ENCODE measurements around the gene PREX1. TPM values are rescaled to one million over a fixed set of nuclear protein-coding genes. Genes with fewer than 3 reads are reported as not detected.

The PREX1 gene
- polyA plus RNA-seq, 1 donor (not counting 4 experiments of a cell fraction or from before 2014, with no cell fraction given): 0.22 TPM

DNA sequence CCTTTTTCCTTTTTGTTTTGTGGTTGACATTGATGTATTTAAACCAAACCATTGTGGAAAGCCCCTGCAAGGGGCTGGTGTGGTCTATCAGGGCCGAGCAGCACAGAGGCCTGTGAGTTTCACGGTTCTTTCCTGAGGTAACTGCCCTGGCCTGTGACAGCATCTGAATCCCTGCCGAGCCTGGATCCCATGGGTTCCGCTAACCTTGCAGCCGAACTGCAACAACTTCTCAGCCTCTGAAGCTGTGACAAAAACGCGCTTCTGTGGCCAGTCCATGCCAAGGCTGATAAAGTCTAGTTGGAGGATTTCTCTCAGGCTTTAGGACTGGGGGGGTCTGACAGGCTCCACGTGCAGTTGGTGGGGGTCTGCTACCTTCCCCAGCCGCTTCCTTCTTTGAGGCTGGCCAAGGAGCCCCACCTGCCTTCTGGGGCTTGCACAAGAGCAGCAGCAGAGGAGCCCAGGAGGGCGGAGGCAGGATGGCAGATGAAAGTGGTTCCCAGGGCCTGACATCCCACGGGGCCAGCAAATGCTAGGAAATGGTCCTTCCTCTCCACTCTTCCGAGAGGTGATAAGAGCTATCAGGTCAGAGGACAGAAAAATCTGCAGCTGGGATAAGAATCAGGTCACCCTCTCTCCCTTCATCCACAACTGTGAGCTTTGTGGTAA is 150.9 kb downstream of the PREX1 start:
- DNase-seq (ENCODE audit: low read depth, low spot score) (no peak), FAIRE-seq (no peak)
- Histone ChIP-seq H3K4me2 (ENCODE audit: control insufficient read depth, extremely low read depth, insufficient read depth, low read depth, low read length) (no peak overlapping the region), H2AFZ (ENCODE audit: control insufficient read depth, low read length) (no peak overlapping the region), H3K79me2 (ENCODE audit: control insufficient read depth, insufficient read depth, low read length) (no peaks in the 10 kb centered on the region), H3K36me3 (ENCODE audit: control insufficient read depth in 2 of 2, extremely low read depth in 1 of 2, insufficient read depth in 2 of 2, low read length in 2 of 2) (no peaks in the 10 kb centered on the region), H3K27me3 (ENCODE audit: control insufficient read depth, extremely low read depth, insufficient read depth, low read length) (peaks cover 8% of the 10 kb centered on the region), H3K4me1 (ENCODE audit: control insufficient read depth, extremely low read depth, insufficient read depth, low read length) (no peaks in the 10 kb centered on the region), H3K4me3 (ENCODE audit: control insufficient read depth in 2 of 3, extremely low read depth in 1 of 3, insufficient read depth in 2 of 3, low read depth in 1 of 3, low read length in 3 of 3) (no peak overlapping the region), H3K9me3 (ENCODE audit: control insufficient read depth, low read depth, low read length) (no peaks in the 10 kb centered on the region), H3K27ac (ENCODE audit: control insufficient read depth, insufficient read depth, low read length) (no peak overlapping the region), H3K9me1 (ENCODE audit: control insufficient read depth, extremely low read depth, insufficient read depth, low read length) (no peaks in the 10 kb centered on the region), H3K9ac (ENCODE audit: control insufficient read depth, extremely low read depth, insufficient read depth, low read length) (no peak overlapping the region), H4K20me1 (ENCODE audit: control insufficient read depth, extremely low read depth, insufficient read depth, low read length) (no peaks in the 10 kb centered on the region)
- dilution Hi-C loops (cut with MboI; ENCODE audit: extremely low pct_ligation_motif_present, low sequenced_read_pairs): no loop called here
- TF ChIP-seq EZH2 (IDR thresholded peaks at IDR 0.05; ENCODE audit: low read length): no peak
- TF ChIP-seq, protein P1, sequence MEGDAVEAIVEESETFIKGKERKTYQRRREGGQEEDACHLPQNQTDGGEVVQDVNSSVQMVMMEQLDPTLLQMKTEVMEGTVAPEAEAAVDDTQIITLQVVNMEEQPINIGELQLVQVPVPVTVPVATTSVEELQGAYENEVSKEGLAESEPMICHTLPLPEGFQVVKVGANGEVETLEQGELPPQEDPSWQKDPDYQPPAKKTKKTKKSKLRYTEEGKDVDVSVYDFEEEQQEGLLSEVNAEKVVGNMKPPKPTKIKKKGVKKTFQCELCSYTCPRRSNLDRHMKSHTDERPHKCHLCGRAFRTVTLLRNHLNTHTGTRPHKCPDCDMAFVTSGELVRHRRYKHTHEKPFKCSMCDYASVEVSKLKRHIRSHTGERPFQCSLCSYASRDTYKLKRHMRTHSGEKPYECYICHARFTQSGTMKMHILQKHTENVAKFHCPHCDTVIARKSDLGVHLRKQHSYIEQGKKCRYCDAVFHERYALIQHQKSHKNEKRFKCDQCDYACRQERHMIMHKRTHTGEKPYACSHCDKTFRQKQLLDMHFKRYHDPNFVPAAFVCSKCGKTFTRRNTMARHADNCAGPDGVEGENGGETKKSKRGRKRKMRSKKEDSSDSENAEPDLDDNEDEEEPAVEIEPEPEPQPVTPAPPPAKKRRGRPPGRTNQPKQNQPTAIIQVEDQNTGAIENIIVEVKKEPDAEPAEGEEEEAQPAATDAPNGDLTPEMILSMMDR (optimal IDR thresholded peaks at IDR 0.05 in 1 of 3, IDR thresholded peaks at IDR 0.05 in 1 of 3, conservative IDR thresholded peaks at IDR 0.05 in 1 of 3; ENCODE audit: extremely low read depth in 1 of 3, insufficient read depth in 2 of 3, low read length in 3 of 3): no peak

DNA sequence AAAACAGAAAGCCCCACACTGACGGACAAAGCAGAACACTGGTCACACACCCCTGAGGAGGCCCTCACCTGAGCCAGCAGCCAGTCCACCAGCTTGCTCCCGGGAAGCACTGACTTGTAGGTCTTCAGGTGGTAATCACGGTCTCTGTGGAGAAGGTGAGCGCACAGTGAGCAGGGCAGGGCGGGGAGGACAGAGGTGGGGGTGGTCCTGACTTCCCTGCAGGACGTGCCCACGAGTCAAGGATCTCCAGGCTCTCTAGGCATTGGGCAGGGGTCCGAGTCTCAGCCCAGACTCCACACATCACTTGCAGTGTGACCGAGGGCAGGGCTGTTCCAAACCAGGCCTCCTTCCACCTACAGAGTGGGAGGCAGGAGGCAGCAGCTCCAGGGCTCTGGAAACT is 151.7 kb downstream of the PREX1 start:
- Histone ChIP-seq H3K4me2 (ENCODE audit: control insufficient read depth, extremely low read depth, insufficient read depth, low read depth, low read length) (no peak overlapping the region), H3K4me1 (ENCODE audit: control insufficient read depth, extremely low read depth, insufficient read depth, low read length) (no peaks in the 10 kb centered on the region), H3K4me3 (ENCODE audit: control insufficient read depth in 2 of 3, extremely low read depth in 1 of 3, insufficient read depth in 2 of 3, low read depth in 1 of 3, low read length in 3 of 3) (no peak overlapping the region), H4K20me1 (ENCODE audit: control insufficient read depth, extremely low read depth, insufficient read depth, low read length) (no peaks in the 10 kb centered on the region), H2AFZ (ENCODE audit: control insufficient read depth, low read length) (no peak overlapping the region), H3K9ac (ENCODE audit: control insufficient read depth, extremely low read depth, insufficient read depth, low read length) (no peak overlapping the region), H3K27me3 (ENCODE audit: control insufficient read depth, extremely low read depth, insufficient read depth, low read length) (peaks cover 4% of the 10 kb centered on the region), H3K9me1 (ENCODE audit: control insufficient read depth, extremely low read depth, insufficient read depth, low read length) (no peaks in the 10 kb centered on the region), H3K79me2 (ENCODE audit: control insufficient read depth, insufficient read depth, low read length) (no peaks in the 10 kb centered on the region), H3K9me3 (ENCODE audit: control insufficient read depth, low read depth, low read length) (no peaks in the 10 kb centered on the region), H3K36me3 (ENCODE audit: control insufficient read depth in 2 of 2, extremely low read depth in 1 of 2, insufficient read depth in 2 of 2, low read length in 2 of 2) (no peaks in the 10 kb centered on the region), H3K27ac (ENCODE audit: control insufficient read depth, insufficient read depth, low read length) (no peak overlapping the region)
- dilution Hi-C loops (cut with MboI; ENCODE audit: extremely low pct_ligation_motif_present, low sequenced_read_pairs): no loop called here
- TF ChIP-seq, protein P1 (optimal IDR thresholded peaks at IDR 0.05 in 1 of 3, IDR thresholded peaks at IDR 0.05 in 1 of 3, conservative IDR thresholded peaks at IDR 0.05 in 1 of 3; ENCODE audit: extremely low read depth in 1 of 3, insufficient read depth in 2 of 3, low read length in 3 of 3): no peak
- no peak for TF ChIP-seq EZH2 (IDR thresholded peaks at IDR 0.05; ENCODE audit: low read length)
- FAIRE-seq: no peak
- no peak for DNase-seq (ENCODE audit: low read depth, low spot score)
